K562 (cell line): ENCODE measurements around the gene ADM2.

Source experiments
- EP300 ChIP-seq: IDR thresholded peaks from 2 replicates; pipeline ENCODE4 v1.6.1; 2012; ENCODE audit warnings: low read length, improper control_type of control experiment
- GTF2F1 ChIP-seq: IDR thresholded peaks from 2 replicates; pipeline ENCODE4 v1.6.1; 2011; ENCODE audit warnings: low read depth, low read length, improper control_type of control experiment
- JUND ChIP-seq, 2 experiments: IDR thresholded peaks; 2 replicates in 1 of 2; 3 replicates in 1 of 2; pipeline ENCODE4 v1.6.1; 2011; ENCODE audit warnings: borderline replicate concordance in 2 of 2, low read depth in 2 of 2, low read length in 2 of 2, improper control_type of control experiment in 1 of 2, missing biosample characterization in 1 of 2, missing genetic modification characterization in 1 of 2, missing genetic modification reagents in 1 of 2
- NR3C1 ChIP-seq: sonication (generic); formaldehyde crosslinking; IDR thresholded peaks from 2 replicates; pipeline ENCODE4 v1.8.1; 2022; ENCODE audit warnings: missing genetic modification reagents
- POLR2AphosphoS5 ChIP-seq: IDR thresholded peaks from 2 replicates; pipeline ENCODE4 v1.6.1; 2011; ENCODE audit warnings: mild to moderate bottlenecking, low read depth, low read length, moderate library complexity; ENCODE audit not compliant: control insufficient read depth, insufficient read depth
- RUNX1 ChIP-seq: sonication (generic); IDR thresholded peaks from 2 replicates; pipeline ENCODE4 v1.6.1; 2016; ENCODE audit warnings: antibody characterized with exemption, low read depth
- SMARCA4 ChIP-seq: fragments of 450-650 bp; IDR thresholded peaks from 2 replicates; pipeline ENCODE4 v1.6.1; 2016
- ZFP36 ChIP-seq: fragments of 150-350 bp; IDR thresholded peaks from 2 replicates; pipeline ENCODE4 v1.6.1; 2018; ENCODE audit warnings: low read length, low read depth; ENCODE audit not compliant: partially characterized antibody
- ZNF23 ChIP-seq: fragments of 250-450 bp; sonication (Bioruptor Pico); IDR thresholded peaks from 2 replicates; pipeline ENCODE4 v1.4.0; 2020; ENCODE audit warnings: mild to moderate bottlenecking
- ZNF274 ChIP-seq: IDR thresholded peaks from 2 replicates; pipeline ENCODE4 v1.6.1; 2011; ENCODE audit warnings: low read depth, mild to moderate bottlenecking, low read length, moderate library complexity, borderline replicate concordance
- TF ChIP-seq, protein P1 (sequence below), 3 experiments: IDR thresholded peaks in 2 of 3; conservative IDR thresholded peaks in 1 of 3; 2 replicates each; pipeline ENCODE4 v1.5.1; 2011 to 2012; ENCODE audit warnings: low read length in 3 of 3, mild to moderate bottlenecking in 3 of 3, control low read depth in 2 of 3, improper control_type of control experiment in 1 of 3, inconsistent platforms in 1 of 3, low read depth in 1 of 3, mixed read lengths in 1 of 3, moderate library complexity in 1 of 3; ENCODE audit not compliant: insufficient read depth in 2 of 3

DNA sequence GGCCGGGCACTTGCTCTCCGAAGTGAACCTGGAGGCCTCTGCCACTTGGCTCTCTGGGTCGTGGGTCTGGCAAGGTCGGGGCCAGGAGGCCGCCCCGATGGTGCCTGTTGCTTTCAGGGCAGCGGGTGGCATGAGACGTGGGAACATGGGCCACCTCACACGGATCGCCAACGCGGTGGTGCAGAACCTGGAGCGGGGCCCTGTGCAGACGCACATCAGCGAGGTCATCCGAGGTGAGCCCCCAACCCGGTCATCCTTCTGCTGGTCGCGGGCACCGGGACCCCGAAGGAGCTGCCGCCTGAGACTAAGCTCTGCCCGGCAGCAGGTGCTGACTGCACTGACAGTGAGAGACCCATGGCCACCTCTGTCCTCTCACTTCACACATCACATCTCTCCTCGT, 46.5 kb upstream of the ADM2 start:
- TF ChIP-seq POLR2AphosphoS5 = no peak
- TF ChIP-seq GTF2F1 = no peak
- no peak for TF ChIP-seq ZNF274
- TF ChIP-seq NR3C1 = no peak
- TF ChIP-seq, protein P1, sequence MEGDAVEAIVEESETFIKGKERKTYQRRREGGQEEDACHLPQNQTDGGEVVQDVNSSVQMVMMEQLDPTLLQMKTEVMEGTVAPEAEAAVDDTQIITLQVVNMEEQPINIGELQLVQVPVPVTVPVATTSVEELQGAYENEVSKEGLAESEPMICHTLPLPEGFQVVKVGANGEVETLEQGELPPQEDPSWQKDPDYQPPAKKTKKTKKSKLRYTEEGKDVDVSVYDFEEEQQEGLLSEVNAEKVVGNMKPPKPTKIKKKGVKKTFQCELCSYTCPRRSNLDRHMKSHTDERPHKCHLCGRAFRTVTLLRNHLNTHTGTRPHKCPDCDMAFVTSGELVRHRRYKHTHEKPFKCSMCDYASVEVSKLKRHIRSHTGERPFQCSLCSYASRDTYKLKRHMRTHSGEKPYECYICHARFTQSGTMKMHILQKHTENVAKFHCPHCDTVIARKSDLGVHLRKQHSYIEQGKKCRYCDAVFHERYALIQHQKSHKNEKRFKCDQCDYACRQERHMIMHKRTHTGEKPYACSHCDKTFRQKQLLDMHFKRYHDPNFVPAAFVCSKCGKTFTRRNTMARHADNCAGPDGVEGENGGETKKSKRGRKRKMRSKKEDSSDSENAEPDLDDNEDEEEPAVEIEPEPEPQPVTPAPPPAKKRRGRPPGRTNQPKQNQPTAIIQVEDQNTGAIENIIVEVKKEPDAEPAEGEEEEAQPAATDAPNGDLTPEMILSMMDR (IDR thresholded peaks at IDR 0.05 in 2 of 3, conservative IDR thresholded peaks at IDR 0.05 in 1 of 3; ENCODE audit: insufficient read depth in 2 of 3, low read depth in 1 of 3, low read length in 3 of 3) = no peak
- no peak for TF ChIP-seq SMARCA4
- TF ChIP-seq RUNX1 = no peak
- no peak for TF ChIP-seq EP300
- TF ChIP-seq ZFP36 = no peak
- TF ChIP-seq JUND (IDR thresholded peaks at IDR 0.05; ENCODE audit: borderline replicate concordance, low read depth, low read length) = no peak
- TF ChIP-seq JUND (tag; IDR thresholded peaks at IDR 0.05; ENCODE audit: borderline replicate concordance, low read depth, low read length) = no peak
- no peak for TF ChIP-seq ZNF23
